Tibial nerve (tissue), 4 donors: Measurements from ENCODE around the gene RNF130. TPM values are rescaled to one million over a fixed set of nuclear protein-coding genes. Genes with fewer than 3 reads are reported as not detected.
A peak's percentile ranks its signal among the peaks of the same experiment; 100 is the strongest.

Experiments
- DNase-seq, 2 donors: peaks; one replicate each; pipeline ENCODE4 v3.0.0-alpha.2; 2019; ENCODE audit warnings: low spot score in 2 of 2
- H3K27ac ChIP-seq, 4 donors: fragments of 200-600 bp; sonication (generic) in 3 of 4; one replicate each; pipeline ENCODE4 v1.5.1; 2017 to 2019; ENCODE audit warnings: mild to moderate bottlenecking in 1 of 4
- H3K27me3 ChIP-seq, 2 donors: fragments of 200-600 bp; sonication (generic) in 1 of 2; one replicate each; pipeline versions ENCODE4 v1.5.1 to v1.6.0; 2017 to 2019
- H3K36me3 ChIP-seq, 3 donors: fragments of 200-600 bp; sonication (generic); one replicate each; pipeline ENCODE4 v1.5.1; 2018 to 2019
- H3K4me1 ChIP-seq, 4 donors: fragments of 200-600 bp; sonication (generic) in 3 of 4; one replicate each; pipeline ENCODE4 v1.5.1; 2017 to 2019
- H3K4me3 ChIP-seq, 4 donors: fragments of 200-600 bp; sonication (generic) in 3 of 4; one replicate each; pipeline ENCODE4 v1.5.1; 2017 to 2019; ENCODE audit warnings: mild to moderate bottlenecking in 1 of 4, moderate library complexity in 1 of 4
- H3K9me3 ChIP-seq, 4 donors: fragments of 200-600 bp; sonication (generic) in 3 of 4; one replicate each; pipeline ENCODE4 v1.5.1; 2017 to 2019
- CTCF ChIP-seq, 5 experiments: fragments of 200-600 bp in 3 of 5; fragments of 450-650 bp in 2 of 5; sonication (generic) in 3 of 5; IDR thresholded peaks; one replicate each; pipeline ENCODE4 v1.5.1; 2016 to 2019; ENCODE audit warnings: antibody characterized with exemption in 5 of 5, mild to moderate bottlenecking in 3 of 5, moderate library complexity in 2 of 5
- EP300 ChIP-seq, 2 donors: sonication (generic); formaldehyde crosslinking; IDR thresholded peaks; one replicate each; pipeline ENCODE4 v1.6.1; 2017; ENCODE audit warnings: antibody characterized with exemption in 2 of 2, mild to moderate bottlenecking in 1 of 2
- POLR2A ChIP-seq, 2 donors: fragments of 450-650 bp; IDR thresholded peaks; one replicate each; pipeline ENCODE4 v1.6.1; 2017; ENCODE audit warnings: antibody characterized with exemption in 2 of 2, mild to moderate bottlenecking in 2 of 2, moderate library complexity in 2 of 2
- WGBS, 2 donors: methylation state at CpG; one replicate each; pipeline ENCODE4 v1.1.5; 2018; 5-methylcytosine and 5-hydroxymethylcytosine counted together
- total RNA-seq, 4 donors: library from RNA; depleted of rRNA; stranded (reverse); fragments of >200 nt; gene quantifications; one replicate each; pipeline ENCODE4 v1.1.0, GENCODE V29; 2016

Gene RNF130
- total RNA-seq, 4 donors from 2014 or later = 121 to 150 (median 143) TPM

DNA sequence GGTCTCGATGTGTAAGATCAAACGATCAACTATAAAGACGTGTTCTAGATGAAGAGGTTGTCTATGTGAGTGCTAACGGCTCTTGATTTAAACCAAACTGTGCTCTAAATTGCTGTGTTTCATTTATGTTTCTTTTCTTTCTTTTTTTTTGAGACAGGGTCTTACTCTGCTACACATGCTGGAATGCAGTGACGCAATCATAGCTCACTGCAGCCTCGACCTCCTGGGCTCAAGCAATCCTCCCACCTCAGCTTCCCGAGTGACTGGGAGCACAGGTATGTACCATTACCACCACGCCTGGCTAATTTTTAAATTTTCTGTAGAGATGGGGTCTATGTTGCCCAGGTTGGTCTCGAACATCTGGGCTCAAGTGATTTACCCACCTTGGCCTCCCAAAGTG is 24.0 kb upstream of the RNF130 start:
- Histone ChIP-seq H3K4me1 (peaks cover 0 to 6% (median 5%) of the 10 kb centered on the region in 4 donors), H3K9me3 (peaks cover 0 to 6% (median 0%) of the 10 kb centered on the region in 4 donors), H3K4me3 (no peak overlapping the region), H3K27me3 (no peaks in the 10 kb centered on the region), H3K27ac (no peak overlapping the region), H3K36me3 (peaks cover 0 to 15% (median 0%) of the 10 kb centered on the region in 3 donors)
- TF ChIP-seq POLR2A (IDR thresholded peaks at IDR 0.05) = no peak
- TF ChIP-seq CTCF (IDR thresholded peaks at IDR 0.05) = no peak
- TF ChIP-seq EP300 (IDR thresholded peaks at IDR 0.05) = no peak
- DNase-seq = no peak
- 81 to 88% methylated on average over 9 of the region's 9 CpGs for WGBS, 2 donors

- Histone ChIP-seq H3K27me3 (no peaks in the 10 kb centered on the region), H3K9me3 (peaks cover 0 to 5% (median 0%) of the 10 kb centered on the region in 4 donors), H3K27ac (peak overlapping the region in 1 of 4 donors; percentile 26), H3K4me1 (peaks cover 0 to 8% (median 6%) of the 10 kb centered on the region in 4 donors), H3K4me3 (no peak overlapping the region), H3K36me3 (peaks cover 0 to 4% (median 0%) of the 10 kb centered on the region in 3 donors)
- 73 to 74% methylated on average over 9 of the region's 9 CpGs for WGBS, 2 donors
- no peak for TF ChIP-seq CTCF (IDR thresholded peaks at IDR 0.05)
- peak in 1 of 2 donors; percentile 20 for TF ChIP-seq POLR2A (IDR thresholded peaks at IDR 0.05)
- TF ChIP-seq EP300 (IDR thresholded peaks at IDR 0.05) = peak in 1 of 2 donors; percentile 47
- DNase-seq = peak in 1 of 2 donors; percentile 34
These were observed 22.3 kb upstream of the RNF130 start for GRCh38 chr5:180093651-180094382.

- DNase-seq = no peak
- no peaks in the 10 kb centered on the region for H3K9me3 ChIP-seq
- no peak overlapping the region for H3K4me3 ChIP-seq
- peaks cover 0 to 8% (median 6%) of the 10 kb centered on the region in 4 donors for H3K4me1 ChIP-seq
- WGBS, 2 donors = 94 to 96% methylated on average over 6 of the region's 6 CpGs
- H3K27ac ChIP-seq = peak overlapping the region in 2 of 4 donors; percentile 0 to 26
- no peaks in the 10 kb centered on the region for H3K27me3 ChIP-seq
- TF ChIP-seq CTCF (IDR thresholded peaks at IDR 0.05) (no peak), EP300 (IDR thresholded peaks at IDR 0.05) (no peak), POLR2A (IDR thresholded peaks at IDR 0.05) (no peak)
- H3K36me3 ChIP-seq = no peaks in the 10 kb centered on the region
These were observed 21.7 kb upstream of the RNF130 start for GRCh38 chr5:180093241-180093640.

- Histone ChIP-seq H3K27me3 (no peaks in the 10 kb centered on the region), H3K4me3 (peak overlapping the region; percentile 43 to 67 (median 58)), H3K9me3 (no peaks in the 10 kb centered on the region), H3K36me3 (no peaks in the 10 kb centered on the region), H3K27ac (peak overlapping the region; percentile 68 to 92 (median 82)), H3K4me1 (peaks cover 0 to 8% (median 6%) of the 10 kb centered on the region in 4 donors)
- WGBS, 2 donors = 16 to 19% methylated on average over 17 of the region's 17 CpGs
- TF ChIP-seq CTCF (IDR thresholded peaks at IDR 0.05) = peak in 3 of 5 experiments; percentile 14 to 17 (median 15)
- no peak for TF ChIP-seq EP300 (IDR thresholded peaks at IDR 0.05)
- no peak for TF ChIP-seq POLR2A (IDR thresholded peaks at IDR 0.05)
- no peak for DNase-seq
These were observed 19.4 kb upstream of the RNF130 start for GRCh38 chr5:180090769-180091546.
